Measurements from ENCODE around the gene CALHM1.
"Not testable (repeated sequence)": the region's sequence is repeated elsewhere in the genome, so short reads cannot be mapped to it uniquely, and the experiment has no call there.

The CALHM1 gene

GRCh38 chr10:103427866-103428265 lies 30.8 kb downstream of the CALHM1 start:
- DNase-seq, result no peak

GRCh38 chr10:103423748-103424147 lies 35.0 kb downstream of the CALHM1 start:
- DNase-seq, result no peak

DNA sequence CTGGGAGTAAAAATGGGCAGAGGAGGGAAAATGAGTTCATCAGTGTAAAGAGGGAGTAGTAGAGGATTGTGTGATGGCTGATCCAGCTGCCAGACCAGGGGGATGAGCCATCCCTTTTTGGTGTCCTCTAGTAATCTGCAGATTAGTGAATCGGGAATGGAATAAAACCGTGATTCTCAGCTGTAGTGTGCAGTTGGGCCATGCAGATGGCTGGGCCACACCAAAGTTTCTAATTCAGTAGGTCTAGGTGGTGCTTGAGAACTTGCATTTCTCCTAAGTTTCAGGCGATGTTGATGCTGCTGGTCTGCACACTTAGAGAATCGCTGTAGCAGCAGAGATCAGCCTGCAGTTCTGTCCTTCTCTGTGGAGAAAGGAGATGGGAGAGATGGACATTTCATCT lies 39.6 kb downstream of the CALHM1 start:
- DNase-seq, result no peak

DNA sequence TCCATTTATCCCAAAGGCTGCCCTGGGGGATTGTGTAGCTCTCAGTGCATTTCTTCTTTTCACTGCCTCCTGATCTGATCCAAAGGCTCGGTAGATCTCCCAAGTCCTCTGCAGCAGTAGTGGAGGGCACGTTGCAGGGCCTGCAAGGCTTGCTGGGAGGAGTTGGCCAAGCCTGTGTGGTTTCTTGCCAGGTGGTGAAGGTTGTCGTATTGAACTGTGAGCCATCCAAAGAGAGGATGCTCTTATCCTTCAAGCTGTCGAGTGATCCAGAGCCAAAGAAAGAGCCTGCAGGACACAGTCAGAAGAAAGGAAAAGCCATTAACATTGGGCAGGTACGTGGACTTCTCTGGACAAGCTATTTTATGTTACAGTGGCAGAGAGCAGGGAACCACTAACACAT lies 41.1 kb downstream of the CALHM1 start:
- no peak for DNase-seq

DNA sequence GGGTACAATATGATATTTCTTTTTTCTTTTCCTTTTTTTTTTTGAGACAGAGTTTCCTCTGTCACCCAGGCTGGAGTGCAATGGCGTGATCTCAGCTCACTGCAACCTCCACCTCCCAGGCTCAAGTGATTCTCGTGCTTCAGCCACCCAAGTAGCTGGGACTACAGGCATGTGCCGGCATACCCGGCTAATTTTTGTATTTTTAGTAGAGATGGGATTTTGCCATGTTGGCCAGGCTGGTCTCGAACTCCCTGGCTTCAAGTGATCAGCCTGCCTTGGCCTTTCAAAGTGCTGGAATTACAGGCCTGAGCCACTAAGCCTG lies 41.6 kb downstream of the CALHM1 start:
- not testable (repeated sequence) for DNase-seq

GRCh38 chr10:103416436-103417147 lies 42.1 kb downstream of the CALHM1 start:
- DNase-seq, result peak; percentile 52

DNA sequence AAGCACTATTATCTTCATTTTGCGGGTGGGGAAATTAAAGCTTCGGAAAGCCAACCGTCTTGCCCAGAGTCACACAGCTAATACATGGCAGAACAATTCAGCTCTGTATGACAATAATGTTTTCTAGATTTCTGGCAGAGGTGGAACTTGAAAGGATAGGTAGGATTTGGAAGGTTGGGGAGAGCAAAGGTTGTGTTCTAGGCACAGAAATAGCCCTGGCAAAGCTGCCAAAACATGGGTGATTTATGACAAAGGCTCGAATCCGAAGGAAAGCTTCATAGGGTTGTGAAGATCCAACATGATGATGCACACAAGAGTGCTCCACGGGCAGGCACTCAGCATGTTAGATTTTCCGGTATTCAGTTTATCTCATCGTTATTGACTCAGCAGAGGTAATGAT lies 43.1 kb downstream of the CALHM1 start:
- no peak for DNase-seq

- DNase-seq, result no peak
Observed at GRCh38 chr10:103413564-103413963, 45.1 kb downstream of the CALHM1 start.

Measured in MV-4-11 (cell line).